NCI-H1417 treated with DMSO at 0.1 percent for 48 hours (cell line): Measurements from ENCODE around the gene TRMT112.
"Not testable (repeated sequence)": the region's sequence is repeated elsewhere in the genome, so short reads cannot be mapped to it uniquely, and the experiment has no call there.

Experiments
- DNase-seq: peaks from one replicate; lab custom pipeline; 2025; lab: John Stamatoyannopoulos, UW

Gene TRMT112

GRCh38 chr11:64331569-64332371 lies 14.4 kb upstream of the TRMT112 start:
- DNase-seq, result no peak

- DNase-seq, result no peak
These were observed 13.5 kb upstream of the TRMT112 start for GRCh38 chr11:64330888-64331287.

GRCh38 chr11:64327993-64328392 lies 10.6 kb upstream of the TRMT112 start:
- DNase-seq, result no peak

- no peak for DNase-seq
These were observed 10.0 kb upstream of the TRMT112 start for GRCh38 chr11:64327375-64327774.

GRCh38 chr11:64324692-64325469 lies 7.5 kb upstream of the TRMT112 start:
- DNase-seq, result no peak

GRCh38 chr11:64323984-64324383 lies 6.6 kb upstream of the TRMT112 start:
- DNase-seq, result not testable (repeated sequence)

- no peak for DNase-seq
These were observed 6.0 kb upstream of the TRMT112 start for GRCh38 chr11:64323373-64323772.

- DNase-seq, result no peak
These were observed 5.5 kb upstream of the TRMT112 start for GRCh38 chr11:64322925-64323260.

GRCh38 chr11:64321533-64321932 lies 4.2 kb upstream of the TRMT112 start:
- no peak for DNase-seq

- no peak for DNase-seq
These were observed 3.7 kb upstream of the TRMT112 start for GRCh38 chr11:64321026-64321425.

- no peak for DNase-seq
These were observed 3.2 kb upstream of the TRMT112 start for GRCh38 chr11:64320556-64320955.

- DNase-seq, result no peak
These were observed 1.7 kb upstream of the TRMT112 start for GRCh38 chr11:64318766-64319761.

- peak; percentile 92 for DNase-seq
These were observed 804 bp upstream of the TRMT112 start, which contains the start of gene PRDX5 for GRCh38 chr11:64317961-64318765. TSS of gene PRDX5 (plus strand) at chr11:64318121. CDS start at chr11:64318216, 95 bp downstream.

- DNase-seq, result no peak
These were observed 561 bp downstream of the TRMT112 start for GRCh38 chr11:64316672-64317324.

GRCh38 chr11:64315667-64316526 lies 1.5 kb downstream of the TRMT112 start:
- DNase-seq, result not testable (repeated sequence)

GRCh38 chr11:64314805-64315561 lies 2.4 kb downstream of the TRMT112 start:
- DNase-seq, result no peak

GRCh38 chr11:64314146-64314804 lies 3.1 kb downstream of the TRMT112 start:
- DNase-seq, result no peak

GRCh38 chr11:64313491-64314145 lies 3.7 kb downstream of the TRMT112 start:
- no peak for DNase-seq
